Muscle layer of duodenum (tissue), 2 donors: Measurements from ENCODE around the gene MFGE8.

Experiments used
- H3K27ac ChIP-seq: one replicate; pipeline ENCODE4 v1.7.0; 2013; ENCODE audit warnings: mild to moderate bottlenecking, low read length
- H3K27me3 ChIP-seq: one replicate; pipeline ENCODE4 v1.7.0; 2013; ENCODE audit warnings: low read depth, mild to moderate bottlenecking, control low read depth, low read length
- H3K36me3 ChIP-seq, 2 donors: one replicate each; pipeline ENCODE4 v1.7.0; 2013; ENCODE audit warnings: low read length in 2 of 2, control low read depth in 1 of 2, mild to moderate bottlenecking in 1 of 2; ENCODE audit not compliant: insufficient read depth in 2 of 2, control insufficient read depth in 1 of 2
- H3K4me1 ChIP-seq, 2 donors: one replicate each; pipeline ENCODE4 v1.7.0; 2013; ENCODE audit warnings: low read length in 2 of 2, mild to moderate bottlenecking in 2 of 2, control low read depth in 1 of 2, moderate library complexity in 1 of 2; ENCODE audit not compliant: insufficient read depth in 2 of 2, control insufficient read depth in 1 of 2
- H3K4me3 ChIP-seq, 2 donors: one replicate each; pipeline ENCODE4 v1.7.0; 2013; ENCODE audit warnings: low read length in 2 of 2, low read depth in 1 of 2, mild to moderate bottlenecking in 1 of 2
- H3K9me3 ChIP-seq, 2 donors: one replicate each; pipeline ENCODE4 v1.7.0; 2013; ENCODE audit warnings: low read length in 2 of 2, control low read depth in 1 of 2, mild to moderate bottlenecking in 1 of 2; ENCODE audit not compliant: control insufficient read depth in 1 of 2
- donor health status: healthy.

MFGE8 gene

DNA sequence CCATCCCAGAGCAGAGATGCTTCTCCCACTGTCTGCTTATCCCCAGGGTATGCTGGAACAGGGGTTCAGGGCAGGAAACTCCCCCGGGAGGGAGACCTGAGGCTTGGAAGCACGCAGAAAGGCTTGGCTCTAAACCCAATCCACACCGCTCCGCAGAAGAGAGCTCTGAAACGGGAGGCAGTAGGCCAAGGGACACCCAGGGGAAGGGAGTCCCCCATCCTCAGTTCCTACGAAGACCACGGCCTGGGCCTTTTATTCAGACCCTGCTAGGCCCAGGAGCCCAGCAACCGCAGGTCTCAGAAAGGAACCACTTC, 16.1 kb downstream of the MFGE8 start:
- Histone ChIP-seq H3K27ac (no peak overlapping the region), H3K27me3 (peaks cover 12% of the 10 kb centered on the region), H3K4me1 (peaks cover 6 to 34% of the 10 kb centered on the region in 2 donors), H3K9me3 (no peaks in the 10 kb centered on the region), H3K4me3 (no peak overlapping the region), H3K36me3 (peaks cover 0 to 8% of the 10 kb centered on the region in 2 donors)

DNA sequence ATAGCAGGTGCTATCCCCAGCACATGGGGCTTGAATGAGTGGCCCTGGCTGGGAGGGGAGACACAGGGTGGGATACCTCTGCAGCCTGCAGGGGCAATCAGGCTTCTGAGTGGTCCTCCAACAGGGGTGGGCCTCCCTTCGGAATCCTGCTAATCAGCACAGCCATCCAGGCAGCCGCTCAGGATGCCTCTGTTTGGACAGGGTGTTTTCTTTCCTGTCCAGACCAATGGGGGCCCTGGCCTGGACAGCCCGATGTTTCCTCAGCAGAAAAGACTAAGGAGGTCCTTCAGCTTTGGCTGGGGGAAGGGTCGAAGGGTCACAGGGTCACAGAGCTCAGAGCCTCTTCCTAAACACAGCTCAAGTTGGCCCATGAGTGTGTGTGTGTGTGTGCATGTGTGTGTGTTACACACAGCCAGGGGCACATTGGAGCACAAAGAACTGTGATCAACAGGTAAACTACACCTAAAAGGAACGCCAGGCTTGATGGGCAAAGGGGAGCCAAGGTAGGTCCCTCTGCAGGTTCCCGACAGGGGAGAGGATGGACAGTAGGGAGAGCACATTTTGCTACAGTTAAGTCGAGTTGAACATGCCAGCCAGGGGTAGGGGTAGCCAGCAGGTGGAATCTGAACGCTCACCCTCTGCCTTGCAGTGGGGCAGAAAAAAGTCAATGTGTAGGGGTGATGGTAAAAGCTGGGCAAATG, 16.7 kb downstream of the MFGE8 start:
- no peaks in the 10 kb centered on the region for H3K9me3 ChIP-seq
- peaks cover 6 to 34% of the 10 kb centered on the region in 2 donors for H3K4me1 ChIP-seq
- H3K36me3 ChIP-seq: peaks cover 0 to 8% of the 10 kb centered on the region in 2 donors
- peaks cover 17% of the 10 kb centered on the region for H3K27me3 ChIP-seq
- no peak overlapping the region for H3K4me3 ChIP-seq
- H3K27ac ChIP-seq: no peak overlapping the region

DNA sequence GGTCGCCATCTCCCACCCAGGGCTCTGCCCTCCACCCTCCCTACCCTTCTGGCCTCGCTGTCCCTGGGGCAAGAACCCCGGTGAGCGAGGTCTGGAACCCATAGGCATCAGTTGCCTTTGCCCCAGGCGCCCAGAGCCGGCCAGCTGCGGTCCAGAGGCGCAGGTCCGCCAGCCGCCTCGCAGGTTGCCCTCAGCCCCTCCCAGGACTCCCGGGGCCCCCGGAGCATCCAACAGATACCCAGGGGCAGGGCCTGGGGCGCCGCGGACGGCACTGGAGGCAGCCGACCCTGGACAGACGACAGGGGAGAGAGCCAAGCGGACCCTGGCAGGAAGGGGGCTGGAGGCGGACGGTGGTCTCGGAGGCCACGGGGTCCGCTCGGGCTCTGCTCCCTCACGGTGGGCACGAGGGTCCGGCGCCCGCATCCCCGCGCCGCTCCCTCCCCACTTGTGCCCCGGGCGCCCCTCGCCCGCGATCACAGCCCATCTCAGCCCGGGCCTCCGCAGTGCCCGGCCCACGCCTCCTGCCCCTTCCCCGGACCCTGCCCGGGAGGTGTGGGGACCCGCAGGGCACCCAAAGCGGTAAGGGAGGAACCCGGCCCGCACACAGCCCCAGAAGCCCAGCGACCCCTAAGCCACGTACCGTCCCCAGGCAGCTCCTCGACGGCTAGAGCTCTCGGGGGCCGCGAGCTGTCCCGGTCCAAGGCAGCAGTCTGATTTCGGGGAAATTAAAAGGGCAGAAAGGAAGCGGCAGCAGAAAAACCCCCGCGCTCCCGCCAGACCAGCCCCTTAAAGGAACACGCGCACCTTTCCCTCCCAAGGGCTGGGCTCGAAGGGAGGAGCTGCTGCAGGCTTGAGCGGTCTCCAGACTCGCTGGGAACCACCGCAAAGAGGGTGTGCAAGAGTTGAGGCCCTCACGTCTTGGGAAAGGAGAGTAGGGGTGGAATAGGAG, 18.1 kb downstream of the MFGE8 start, which contains the start of gene HAPLN3:
Gene HAPLN3, minus strand, starts transcription at position 726 of the 949 bp plus-strand sequence. CDS start 8,246 bp downstream, outside the sequence.
- H3K4me1 ChIP-seq: peaks cover 6 to 34% of the 10 kb centered on the region in 2 donors

DNA sequence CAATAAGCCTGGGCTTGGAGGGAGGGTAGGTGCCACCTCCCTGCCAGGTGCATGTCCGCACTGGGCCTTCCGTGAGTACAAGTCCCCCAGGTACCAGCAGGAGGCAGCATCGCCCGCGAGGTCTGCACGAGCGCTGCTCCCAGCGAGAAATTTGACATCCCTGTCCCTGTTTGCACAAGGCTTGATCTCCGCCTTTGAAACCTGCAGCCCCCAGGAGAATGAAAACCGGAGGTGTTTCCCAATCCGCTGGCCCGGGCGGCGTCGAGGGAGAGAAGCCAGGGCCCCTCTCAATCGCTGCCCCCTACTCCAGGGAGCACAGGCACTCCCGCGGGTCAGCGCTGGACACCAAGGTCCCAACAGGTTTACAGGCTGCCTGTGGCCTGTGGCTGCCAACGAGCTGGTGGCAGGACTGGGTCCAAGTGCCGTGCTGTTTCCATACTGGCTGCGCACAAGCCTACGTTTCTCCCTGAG, 18.8 kb downstream of the MFGE8 start:
- no peaks in the 10 kb centered on the region for H3K9me3 ChIP-seq
- H3K27me3 ChIP-seq: peaks cover 17% of the 10 kb centered on the region
- H3K4me1 ChIP-seq: peaks cover 6 to 34% of the 10 kb centered on the region in 2 donors
- no peak overlapping the region for H3K27ac ChIP-seq
- H3K4me3 ChIP-seq: peak overlapping the region; percentile 37 to 67
- H3K36me3 ChIP-seq: peaks cover 0 to 4% of the 10 kb centered on the region in 2 donors

More for the DNA sequence above, 18.1 kb downstream of the MFGE8 start, which contains the start of gene HAPLN3:
- Histone ChIP-seq H3K4me3 (peak within 1 kb of the TSS; percentile 37 to 67), H3K36me3 (peaks cover 0 to 8% of the 10 kb centered on the region in 2 donors), H3K27me3 (peaks cover 17% of the 10 kb centered on the region), H3K27ac (no peak within 1 kb of the TSS), H3K9me3 (no peaks in the 10 kb centered on the region)

DNA sequence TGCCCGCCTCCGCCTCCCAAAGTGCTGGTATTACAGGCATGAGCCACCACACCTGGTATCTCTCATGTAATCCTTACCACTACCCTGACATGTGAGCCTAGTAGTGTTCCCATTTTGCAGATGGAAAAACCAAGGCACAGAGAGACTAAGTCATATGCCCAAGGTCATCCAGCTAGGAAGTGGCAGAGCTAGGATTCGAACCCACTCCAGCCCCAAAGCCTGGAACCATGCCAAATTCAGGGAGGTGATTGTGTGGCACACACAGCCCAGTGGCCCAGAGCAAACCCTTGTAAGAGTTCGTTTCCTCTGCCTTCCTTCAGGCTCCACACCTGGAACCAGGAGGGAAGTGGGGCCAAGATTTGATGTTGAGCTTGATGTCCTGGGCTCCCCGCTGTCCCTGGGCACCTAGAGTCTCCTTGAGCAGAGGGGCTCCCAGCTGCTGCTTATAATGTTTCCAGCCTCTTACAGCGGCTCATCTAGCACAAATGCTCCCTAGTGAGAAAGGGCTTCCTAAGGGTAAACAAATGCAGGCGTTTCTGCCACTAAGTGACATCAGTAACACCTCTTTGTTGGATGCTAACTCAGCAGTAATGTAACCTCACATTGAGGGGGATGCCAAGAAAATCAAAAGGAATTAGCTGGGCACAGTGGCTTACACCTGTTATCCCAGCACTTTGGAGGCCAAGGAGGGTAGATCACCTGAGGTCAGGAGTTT, 21.5 kb downstream of the MFGE8 start:
- Histone ChIP-seq H3K27ac (no peak overlapping the region), H3K27me3 (peaks cover 17% of the 10 kb centered on the region), H3K36me3 (no peaks in the 10 kb centered on the region), H3K4me1 (peaks cover 0 to 21% of the 10 kb centered on the region in 2 donors), H3K9me3 (no peaks in the 10 kb centered on the region), H3K4me3 (no peak overlapping the region)

DNA sequence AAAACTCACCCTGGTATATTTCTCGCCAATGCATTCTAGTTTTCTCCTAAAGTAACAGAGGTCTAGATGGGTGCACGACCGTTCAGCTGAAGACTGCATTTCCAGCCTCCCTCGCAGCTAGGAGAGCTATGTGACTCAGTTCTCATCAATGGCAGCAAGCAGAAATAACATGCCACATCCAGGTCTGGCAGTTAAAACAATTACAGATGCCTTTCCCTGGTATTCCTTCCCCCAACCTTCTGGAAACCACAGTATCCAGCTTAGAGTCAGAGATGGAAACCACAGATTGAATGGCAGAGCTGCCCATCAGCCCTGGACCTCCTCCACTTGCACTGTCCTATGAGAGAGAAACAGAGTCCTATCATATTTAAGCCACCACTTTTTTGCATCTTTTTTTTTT, 22.7 kb downstream of the MFGE8 start:
- Histone ChIP-seq H3K36me3 (no peaks in the 10 kb centered on the region), H3K9me3 (no peaks in the 10 kb centered on the region), H3K27ac (no peak overlapping the region), H3K4me3 (no peak overlapping the region), H3K4me1 (peaks cover 0 to 16% of the 10 kb centered on the region in 2 donors), H3K27me3 (peaks cover 15% of the 10 kb centered on the region)

DNA sequence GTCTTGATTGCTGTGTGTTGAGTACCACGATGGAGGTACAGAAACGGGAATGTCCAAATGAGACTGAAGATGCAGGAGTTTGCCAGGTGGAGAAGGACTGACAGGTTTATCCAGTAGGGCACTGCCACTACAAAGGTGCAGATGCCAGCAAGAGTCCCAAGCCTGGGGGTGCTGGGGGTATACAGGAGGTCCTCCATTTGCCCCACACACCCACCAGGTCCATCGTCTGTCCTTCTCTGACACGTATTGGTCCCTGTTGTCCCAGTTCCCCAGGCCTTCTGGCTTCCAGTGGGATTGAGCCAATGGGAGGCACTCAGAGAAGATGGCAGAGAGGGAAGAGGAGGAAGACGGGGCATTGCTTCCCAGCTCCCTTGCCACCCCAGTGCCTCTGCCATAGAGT, 24.5 kb downstream of the MFGE8 start:
- H3K9me3 ChIP-seq: no peaks in the 10 kb centered on the region
- no peaks in the 10 kb centered on the region for H3K4me1 ChIP-seq
- no peak overlapping the region for H3K27ac ChIP-seq
- peaks cover 4% of the 10 kb centered on the region for H3K27me3 ChIP-seq
- H3K4me3 ChIP-seq: no peak overlapping the region
- H3K36me3 ChIP-seq: no peaks in the 10 kb centered on the region

DNA sequence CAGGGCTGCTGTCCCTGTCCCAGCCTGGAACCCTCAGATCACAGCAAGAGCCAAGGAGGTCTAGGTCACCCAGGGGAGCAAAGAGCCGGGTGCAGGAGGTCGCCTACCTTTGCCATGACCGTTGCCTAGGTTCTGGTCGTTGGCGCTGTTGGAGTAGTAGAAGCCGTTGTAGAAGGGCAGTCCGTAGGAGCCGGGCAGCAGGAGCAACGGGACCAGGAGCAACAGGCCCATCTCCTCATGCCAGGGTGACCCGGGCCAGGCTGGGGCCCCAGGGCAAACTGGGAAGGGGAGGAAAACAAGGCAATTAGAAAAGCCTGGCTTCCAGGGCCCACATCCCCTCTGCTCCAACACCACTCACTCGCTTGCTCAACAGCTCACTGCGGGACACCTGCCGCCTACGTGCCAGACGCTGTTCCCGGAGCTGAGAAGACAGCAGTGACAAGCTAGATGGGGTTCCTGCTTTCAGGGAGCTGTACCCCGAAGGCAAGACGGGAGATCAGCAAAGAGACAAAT, 26.1 kb downstream of the MFGE8 start:
- Histone ChIP-seq H3K27ac (no peak overlapping the region), H3K36me3 (no peaks in the 10 kb centered on the region), H3K27me3 (peaks cover 4% of the 10 kb centered on the region), H3K9me3 (no peaks in the 10 kb centered on the region), H3K4me3 (no peak overlapping the region), H3K4me1 (no peaks in the 10 kb centered on the region)

DNA sequence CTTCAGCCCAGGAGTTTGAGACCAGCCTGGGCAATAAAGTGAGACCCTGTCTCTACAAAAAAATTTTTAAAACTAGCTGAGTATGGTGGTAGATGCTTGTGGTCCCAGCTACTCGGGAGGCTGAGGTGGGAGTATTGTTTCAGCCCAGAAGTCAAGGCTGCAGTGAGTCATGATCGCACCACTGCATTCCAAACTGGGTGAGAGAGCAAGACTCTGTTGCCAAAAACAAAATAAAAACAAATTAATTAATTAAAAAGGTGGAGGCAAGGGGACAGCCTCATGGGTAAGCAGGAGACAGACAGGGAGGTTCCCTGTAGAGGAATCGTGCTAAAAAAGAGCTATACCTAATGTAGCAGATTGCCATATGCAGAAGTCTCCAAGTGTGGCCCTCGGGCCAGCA, 30.4 kb downstream of the MFGE8 start:
- H3K9me3 ChIP-seq: no peaks in the 10 kb centered on the region
- no peak overlapping the region for H3K27ac ChIP-seq
- no peaks in the 10 kb centered on the region for H3K36me3 ChIP-seq
- no peaks in the 10 kb centered on the region for H3K27me3 ChIP-seq
- H3K4me1 ChIP-seq: no peaks in the 10 kb centered on the region
- H3K4me3 ChIP-seq: no peak overlapping the region

DNA sequence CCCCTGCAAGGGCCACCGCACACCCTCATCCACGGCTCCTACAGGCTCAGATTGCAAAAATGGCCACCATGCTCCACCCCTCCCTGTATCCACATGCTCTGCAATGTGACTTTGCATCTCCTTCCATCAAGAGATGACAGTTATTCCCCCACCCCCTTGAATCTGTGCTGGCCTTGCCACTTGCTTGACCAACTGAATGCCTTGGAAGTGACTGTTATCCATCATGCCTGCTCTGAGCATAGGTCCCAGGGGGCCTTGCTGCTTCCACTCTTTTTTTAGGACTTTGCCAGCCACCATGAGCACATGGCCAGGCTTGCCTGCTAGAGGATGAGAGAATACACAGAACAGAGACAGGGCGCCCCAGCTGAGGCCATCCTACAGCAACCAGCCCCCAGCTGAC, 31.4 kb downstream of the MFGE8 start:
- no peak overlapping the region for H3K4me3 ChIP-seq
- H3K4me1 ChIP-seq: no peaks in the 10 kb centered on the region
- no peak overlapping the region for H3K27ac ChIP-seq
- no peaks in the 10 kb centered on the region for H3K27me3 ChIP-seq
- no peaks in the 10 kb centered on the region for H3K9me3 ChIP-seq
- no peaks in the 10 kb centered on the region for H3K36me3 ChIP-seq
